ENCODE results near the gene PTPRK.

DNA sequence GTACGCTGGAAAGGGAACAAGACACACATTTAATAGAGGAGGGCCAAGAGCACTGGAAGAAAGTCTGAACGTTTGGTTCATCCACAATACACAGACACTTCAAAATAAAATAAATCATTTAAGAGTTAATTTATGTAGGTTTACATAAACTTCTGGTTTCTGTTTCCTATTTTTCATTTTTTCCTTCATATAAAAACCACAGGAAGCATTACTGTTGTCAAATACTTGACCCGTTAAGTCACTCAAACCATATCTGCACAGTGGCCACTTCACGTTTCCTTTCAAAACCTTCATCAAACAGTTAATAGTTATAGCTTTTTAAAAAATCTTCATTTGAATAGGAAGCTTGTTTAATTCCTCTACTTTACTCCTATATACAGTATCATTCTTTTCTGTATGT is 361.9 kb downstream of the PTPRK start:
- TF ChIP-seq EP300 (IDR thresholded peaks at IDR 0.05) = no peak
- TF ChIP-seq, protein P1, sequence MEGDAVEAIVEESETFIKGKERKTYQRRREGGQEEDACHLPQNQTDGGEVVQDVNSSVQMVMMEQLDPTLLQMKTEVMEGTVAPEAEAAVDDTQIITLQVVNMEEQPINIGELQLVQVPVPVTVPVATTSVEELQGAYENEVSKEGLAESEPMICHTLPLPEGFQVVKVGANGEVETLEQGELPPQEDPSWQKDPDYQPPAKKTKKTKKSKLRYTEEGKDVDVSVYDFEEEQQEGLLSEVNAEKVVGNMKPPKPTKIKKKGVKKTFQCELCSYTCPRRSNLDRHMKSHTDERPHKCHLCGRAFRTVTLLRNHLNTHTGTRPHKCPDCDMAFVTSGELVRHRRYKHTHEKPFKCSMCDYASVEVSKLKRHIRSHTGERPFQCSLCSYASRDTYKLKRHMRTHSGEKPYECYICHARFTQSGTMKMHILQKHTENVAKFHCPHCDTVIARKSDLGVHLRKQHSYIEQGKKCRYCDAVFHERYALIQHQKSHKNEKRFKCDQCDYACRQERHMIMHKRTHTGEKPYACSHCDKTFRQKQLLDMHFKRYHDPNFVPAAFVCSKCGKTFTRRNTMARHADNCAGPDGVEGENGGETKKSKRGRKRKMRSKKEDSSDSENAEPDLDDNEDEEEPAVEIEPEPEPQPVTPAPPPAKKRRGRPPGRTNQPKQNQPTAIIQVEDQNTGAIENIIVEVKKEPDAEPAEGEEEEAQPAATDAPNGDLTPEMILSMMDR (IDR thresholded peaks at IDR 0.05) = no peak
- no peak for TF ChIP-seq POLR2A (IDR thresholded peaks at IDR 0.05)

All from suprapubic skin (tissue), 3 donors.